ENCODE data around the gene CUEDC1.

The CUEDC1 gene

DNA sequence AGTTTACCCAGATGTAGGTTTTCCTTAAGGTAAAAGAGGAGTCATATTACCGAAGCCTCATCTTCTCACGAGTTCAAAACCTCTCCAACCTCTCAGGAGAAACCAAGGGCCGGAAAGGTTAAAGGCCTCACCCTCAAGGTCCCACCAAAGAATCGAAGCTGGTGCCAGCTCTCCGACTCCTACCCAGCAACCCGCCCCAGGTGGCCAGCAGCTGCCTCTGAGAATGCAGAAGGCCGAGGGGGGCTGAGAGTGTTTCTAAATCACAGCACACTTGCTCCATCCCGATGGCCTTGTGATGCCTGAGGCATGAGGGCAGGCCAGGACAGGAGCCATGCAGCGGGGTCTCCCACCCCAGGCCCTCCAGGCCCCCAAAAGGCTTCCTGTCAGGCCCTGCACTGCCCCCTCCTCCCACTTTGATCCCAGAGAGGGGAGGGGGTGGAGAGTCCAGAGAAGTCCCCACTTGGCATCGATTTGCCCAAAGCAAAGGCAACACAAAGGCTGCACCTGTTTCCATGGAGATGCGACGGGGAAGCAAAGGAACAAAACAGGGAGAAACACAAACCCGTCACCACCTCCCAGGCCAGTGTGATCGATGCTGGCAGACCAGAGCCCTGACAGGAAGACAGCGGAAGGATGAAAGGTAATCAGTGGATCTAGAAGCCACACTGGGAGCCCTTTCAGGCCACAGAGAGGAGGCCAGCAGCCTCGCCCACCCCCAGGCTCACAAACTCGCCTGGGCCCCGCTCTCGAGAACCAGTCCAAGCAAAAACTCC, 39.0 kb downstream of the CUEDC1 start:
- no peak for TF ChIP-seq POLR2A (IDR thresholded peaks at IDR 0.05; ENCODE audit: low read length)
- no peak for TF ChIP-seq GATA1 (IDR thresholded peaks at IDR 0.05; ENCODE audit: low read depth, low read length)
- DNase-seq: no peak

GRCh38 chr17:57915544-57915943, 39.7 kb downstream of the CUEDC1 start:
- TF ChIP-seq GATA1 (IDR thresholded peaks at IDR 0.05; ENCODE audit: low read depth, low read length) (no peak), POLR2A (IDR thresholded peaks at IDR 0.05; ENCODE audit: low read length) (no peak)
- DNase-seq: no peak

DNA sequence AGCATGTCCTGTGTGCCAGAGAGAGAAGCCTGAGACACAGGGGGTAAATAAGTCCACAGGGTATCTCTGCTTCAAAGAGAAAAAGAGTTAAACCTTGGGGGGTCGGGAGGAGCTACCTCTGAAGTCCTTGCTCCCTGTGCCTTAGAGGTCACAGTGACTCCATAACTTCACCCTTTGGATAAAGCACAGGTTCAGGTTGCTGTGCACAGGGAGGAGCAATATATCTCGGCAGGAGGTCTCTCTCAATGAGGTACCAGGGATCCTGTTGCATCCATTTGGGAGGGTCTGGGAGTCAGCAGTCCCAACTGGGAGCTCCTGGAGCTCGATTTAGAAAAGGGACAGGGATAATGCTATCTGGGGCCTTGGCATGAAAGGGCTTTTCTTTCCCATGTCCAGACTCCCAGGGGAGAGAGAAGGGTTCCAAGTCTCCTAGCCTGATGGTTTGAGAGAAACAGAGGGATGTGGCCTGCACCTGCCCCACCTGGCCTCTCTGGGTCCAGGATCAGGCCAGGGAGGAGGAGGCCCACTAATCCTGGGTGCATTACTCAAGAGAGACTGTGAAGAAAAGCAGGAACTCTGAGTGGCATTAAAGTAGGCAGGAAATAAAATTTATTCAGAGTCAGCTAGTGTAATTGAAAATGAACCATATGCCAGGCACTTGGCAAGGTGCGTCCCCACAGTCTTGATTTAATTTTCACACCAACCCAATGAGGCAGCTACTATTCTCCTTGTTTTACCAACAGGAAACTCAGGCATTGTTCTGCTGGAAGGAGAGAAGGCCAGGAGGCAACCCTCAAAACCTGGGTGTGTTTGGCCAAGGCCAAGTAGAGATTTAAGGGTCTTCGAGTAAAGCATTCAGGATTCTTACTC, 40.7 kb downstream of the CUEDC1 start:
- no peak for TF ChIP-seq GATA1 (IDR thresholded peaks at IDR 0.05; ENCODE audit: low read depth, low read length)
- no peak for TF ChIP-seq POLR2A (IDR thresholded peaks at IDR 0.05; ENCODE audit: low read length)
- no peak for DNase-seq

DNA sequence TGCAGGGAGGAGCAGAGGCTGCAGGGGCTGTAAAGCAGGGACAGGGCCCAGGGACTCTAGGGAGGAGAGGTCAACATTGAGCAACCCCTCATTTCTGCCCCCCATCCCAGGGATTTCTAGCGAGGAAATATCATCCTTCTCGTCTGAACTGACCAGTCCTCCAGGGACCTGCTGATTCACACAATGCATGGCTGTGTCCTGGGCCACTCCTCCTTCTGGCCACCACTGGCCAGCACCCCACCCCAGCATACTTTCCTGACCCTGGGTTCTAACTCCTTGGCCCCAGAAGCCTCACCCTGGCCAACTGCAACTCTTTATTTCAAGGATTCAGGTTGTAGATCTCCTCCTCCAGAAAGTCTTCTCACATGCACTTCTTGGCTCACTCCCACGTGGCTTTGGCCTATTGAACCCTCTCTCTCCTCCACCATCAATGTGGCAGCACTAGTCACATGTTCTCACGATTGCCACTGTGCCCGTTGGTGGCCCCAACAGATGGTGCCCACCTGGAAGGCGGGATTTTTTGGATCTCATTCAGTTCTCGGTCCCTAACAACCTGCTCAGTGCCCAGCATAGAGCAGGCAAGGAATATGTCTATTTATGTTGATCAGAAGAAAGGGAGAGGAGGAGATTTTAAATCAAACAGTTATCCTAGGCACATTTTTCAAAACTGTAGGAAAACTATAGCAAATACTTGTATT, 41.5 kb downstream of the CUEDC1 start:
- no peak for DNase-seq
- TF ChIP-seq POLR2A (IDR thresholded peaks at IDR 0.05; ENCODE audit: low read length) (no peak), GATA1 (IDR thresholded peaks at IDR 0.05; ENCODE audit: low read depth, low read length) (no peak)

DNA sequence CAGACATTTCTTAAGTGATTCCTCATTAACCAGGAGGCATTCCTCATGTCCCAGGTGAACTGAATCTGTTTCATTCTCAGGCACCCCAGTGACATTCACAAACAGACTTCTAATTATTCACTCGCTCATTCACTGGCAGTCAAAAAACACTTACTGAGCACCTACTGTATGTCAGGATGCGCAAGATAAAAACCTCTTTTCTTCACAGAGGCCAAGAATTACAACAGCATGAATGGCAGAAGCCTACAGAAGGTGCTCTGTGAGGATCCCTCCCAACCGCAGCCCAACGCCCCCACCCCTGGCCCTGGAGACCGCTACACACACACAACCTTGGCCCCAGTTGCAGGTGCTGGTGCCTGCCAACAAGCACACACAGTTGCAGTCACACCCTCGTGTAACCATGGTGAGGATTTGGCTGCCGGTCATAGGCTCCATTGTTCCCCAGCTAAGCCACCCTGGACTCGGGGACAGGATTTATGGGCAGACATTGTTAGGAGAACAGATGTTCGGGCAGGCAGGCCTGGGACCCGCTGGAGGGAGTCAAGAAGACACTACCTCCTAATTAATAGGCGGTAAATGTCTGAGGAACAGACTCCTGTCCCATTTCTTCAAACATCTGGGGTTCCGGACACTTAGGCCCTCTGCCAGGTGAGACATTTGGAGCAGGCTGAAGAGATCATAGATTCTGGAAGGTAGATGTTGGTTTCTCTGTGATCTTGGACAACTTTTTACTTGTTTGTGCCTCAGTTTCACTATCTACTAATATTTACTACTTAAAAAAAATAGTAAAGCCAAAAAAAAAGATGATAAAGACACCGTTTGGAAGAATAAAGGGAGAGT, 43.2 kb downstream of the CUEDC1 start:
- no peak for DNase-seq
- TF ChIP-seq POLR2A (IDR thresholded peaks at IDR 0.05; ENCODE audit: low read length) (no peak), GATA1 (IDR thresholded peaks at IDR 0.05; ENCODE audit: low read depth, low read length) (no peak)

DNA sequence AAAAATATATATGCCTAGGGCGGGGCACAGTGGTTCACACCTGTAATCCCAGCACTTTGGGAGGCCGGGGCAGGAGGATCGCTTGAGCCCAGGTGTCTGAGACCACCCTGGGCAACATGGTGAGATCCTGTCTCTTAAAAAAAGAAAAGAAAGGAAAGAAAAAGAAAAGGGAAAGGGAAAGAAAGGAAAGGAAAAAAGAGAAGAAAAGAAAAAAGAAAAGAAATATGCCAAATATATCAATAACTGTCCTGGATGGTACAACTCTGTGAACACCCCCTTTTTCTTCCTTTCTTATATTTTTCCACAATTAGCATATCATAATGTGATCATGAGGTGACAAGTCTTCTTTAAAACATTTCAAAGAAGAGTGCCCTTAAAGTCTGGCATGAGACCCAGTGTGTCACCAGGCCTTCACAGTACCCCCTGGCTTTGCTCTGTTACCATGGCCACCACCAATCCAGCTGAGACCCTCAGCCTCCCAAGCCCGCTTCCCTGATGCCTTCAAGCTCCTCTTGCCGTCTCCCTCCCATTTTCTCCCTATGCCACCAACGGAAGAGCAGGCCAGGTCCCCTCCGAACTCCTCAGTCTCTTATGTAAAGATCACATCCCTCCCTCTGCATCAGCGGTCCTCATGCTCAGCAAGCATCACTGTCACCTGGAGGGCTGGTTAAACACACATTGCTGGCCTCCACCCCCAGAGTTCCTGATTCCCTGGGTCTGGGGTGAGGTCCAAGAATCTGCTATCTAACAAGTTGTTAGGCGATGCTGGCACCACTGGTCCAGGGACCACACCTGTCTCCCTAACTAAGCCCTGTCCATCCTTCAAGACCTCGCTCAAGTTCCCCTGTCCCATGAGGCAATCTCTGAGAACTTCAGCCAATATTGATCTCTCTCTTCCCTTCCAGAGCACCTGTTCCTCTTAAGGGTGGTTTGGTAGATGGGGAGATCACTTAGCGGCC, 44.5 kb downstream of the CUEDC1 start:
- DNase-seq: no peak
- TF ChIP-seq POLR2A (IDR thresholded peaks at IDR 0.05; ENCODE audit: low read length) (no peak), GATA1 (IDR thresholded peaks at IDR 0.05; ENCODE audit: low read depth, low read length) (no peak)

- TF ChIP-seq GATA1 (IDR thresholded peaks at IDR 0.05; ENCODE audit: low read depth, low read length) (no peak), POLR2A (IDR thresholded peaks at IDR 0.05; ENCODE audit: low read length) (no peak)
- no peak for DNase-seq
Measured at GRCh38 chr17:57909551-57909950, 45.7 kb downstream of the CUEDC1 start.

- TF ChIP-seq POLR2A (IDR thresholded peaks at IDR 0.05; ENCODE audit: low read length): no peak
- TF ChIP-seq GATA1 (IDR thresholded peaks at IDR 0.05; ENCODE audit: low read depth, low read length): no peak
- peak in 1 of 2 experiments; percentile 19 for DNase-seq
Measured at GRCh38 chr17:57908278-57908677, 46.9 kb downstream of the CUEDC1 start.

GRCh38 chr17:57906910-57907309, 48.3 kb downstream of the CUEDC1 start:
- DNase-seq: peak in 1 of 2 experiments; percentile 27
- no peak for TF ChIP-seq GATA1 (IDR thresholded peaks at IDR 0.05; ENCODE audit: low read depth, low read length)
- no peak for TF ChIP-seq POLR2A (IDR thresholded peaks at IDR 0.05; ENCODE audit: low read length)

- TF ChIP-seq POLR2A (IDR thresholded peaks at IDR 0.05; ENCODE audit: low read length) (no peak), GATA1 (IDR thresholded peaks at IDR 0.05; ENCODE audit: low read depth, low read length) (no peak)
- no peak for DNase-seq
Measured at GRCh38 chr17:57905875-57906455, 49.2 kb downstream of the CUEDC1 start.

DNA sequence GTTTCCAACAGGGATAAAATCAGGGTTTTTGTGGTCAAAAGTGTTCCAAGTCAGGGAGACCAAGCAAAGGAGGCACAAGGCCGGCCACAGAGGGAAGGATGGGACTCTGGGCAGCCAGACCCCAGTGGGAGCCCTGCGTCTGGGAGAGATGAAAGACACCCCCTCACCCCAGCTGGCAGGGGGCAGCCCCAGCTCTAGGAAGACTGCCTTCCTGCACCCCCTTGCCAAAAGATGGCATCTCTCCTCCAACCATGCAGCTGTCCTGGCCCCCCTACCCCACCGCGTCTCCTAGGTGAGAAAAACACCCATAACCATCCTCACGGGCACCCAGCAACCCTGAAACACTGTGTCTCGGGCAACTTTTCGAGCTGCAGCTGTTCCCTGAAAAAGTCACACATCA, 51.3 kb downstream of the CUEDC1 start:
- DNase-seq: no peak

More for the DNA sequence above, 51.3 kb downstream of the CUEDC1 start:
- TF ChIP-seq POLR2A (IDR thresholded peaks at IDR 0.05; ENCODE audit: low read length): no peak
- TF ChIP-seq GATA1 (IDR thresholded peaks at IDR 0.05; ENCODE audit: low read depth, low read length): no peak
